Measurements from ENCODE around the gene CNIH1.
"Not testable (repeated sequence)": the region's sequence is repeated elsewhere in the genome, so short reads cannot be mapped to it uniquely, and the experiment has no call there.

Gene CNIH1

GRCh38 chr14:54446161-54446693 is 5.1 kb upstream of the CNIH1 start:
- no peak overlapping the region for H3K4me3 ChIP-seq (ENCODE audit: low read depth in 1 of 2, low read length in 2 of 2)
- peaks cover 6 to 16% of the 10 kb centered on the region in 2 donors for H3K4me1 ChIP-seq (ENCODE audit: control insufficient read depth in 1 of 2, insufficient read depth in 2 of 2, low read length in 2 of 2)
- no peaks in the 10 kb centered on the region for H3K9me3 ChIP-seq (ENCODE audit: control insufficient read depth in 1 of 2, low read length in 2 of 2)
- no peaks in the 10 kb centered on the region for H3K36me3 ChIP-seq (ENCODE audit: control insufficient read depth in 1 of 2, insufficient read depth in 2 of 2, low read length in 2 of 2)
- no peaks in the 10 kb centered on the region for H3K27me3 ChIP-seq (ENCODE audit: low read depth, low read length)
- peak overlapping the region; percentile 69 for H3K27ac ChIP-seq (ENCODE audit: low read length)

GRCh38 chr14:54444681-54445080 is 3.5 kb upstream of the CNIH1 start:
- no peaks in the 10 kb centered on the region for H3K36me3 ChIP-seq (ENCODE audit: control insufficient read depth in 1 of 2, insufficient read depth in 2 of 2, low read length in 2 of 2)
- no peak overlapping the region for H3K27ac ChIP-seq (ENCODE audit: low read length)
- H3K9me3 ChIP-seq (ENCODE audit: control insufficient read depth in 1 of 2, low read length in 2 of 2), result no peaks in the 10 kb centered on the region
- H3K27me3 ChIP-seq (ENCODE audit: low read depth, low read length), result no peaks in the 10 kb centered on the region
- H3K4me3 ChIP-seq (ENCODE audit: low read depth in 1 of 2, low read length in 2 of 2), result no peak overlapping the region
- peaks cover 11 to 23% of the 10 kb centered on the region in 2 donors for H3K4me1 ChIP-seq (ENCODE audit: control insufficient read depth in 1 of 2, insufficient read depth in 2 of 2, low read length in 2 of 2)

GRCh38 chr14:54443981-54444380 is 2.8 kb upstream of the CNIH1 start:
- Histone ChIP-seq H3K4me1 (ENCODE audit: control insufficient read depth in 1 of 2, insufficient read depth in 2 of 2, low read length in 2 of 2) (peaks cover 11 to 28% of the 10 kb centered on the region in 2 donors), H3K36me3 (ENCODE audit: control insufficient read depth in 1 of 2, insufficient read depth in 2 of 2, low read length in 2 of 2) (no peaks in the 10 kb centered on the region), H3K27ac (ENCODE audit: low read length) (no peak overlapping the region), H3K27me3 (ENCODE audit: low read depth, low read length) (no peaks in the 10 kb centered on the region), H3K9me3 (ENCODE audit: control insufficient read depth in 1 of 2, low read length in 2 of 2) (no peaks in the 10 kb centered on the region), H3K4me3 (ENCODE audit: low read depth in 1 of 2, low read length in 2 of 2) (no peak overlapping the region)

- H3K9me3 ChIP-seq (ENCODE audit: control insufficient read depth in 1 of 2, low read length in 2 of 2); H3K27me3 ChIP-seq (ENCODE audit: low read depth, low read length); H3K4me3 ChIP-seq (ENCODE audit: low read depth in 1 of 2, low read length in 2 of 2); H3K36me3 ChIP-seq (ENCODE audit: control insufficient read depth in 1 of 2, insufficient read depth in 2 of 2, low read length in 2 of 2); H3K27ac ChIP-seq (ENCODE audit: low read length): not testable (repeated sequence)
- peaks cover 11 to 30% of the 10 kb centered on the region in 2 donors for H3K4me1 ChIP-seq (ENCODE audit: control insufficient read depth in 1 of 2, insufficient read depth in 2 of 2, low read length in 2 of 2)
Measured at GRCh38 chr14:54442961-54443360, 1.8 kb upstream of the CNIH1 start.

- Histone ChIP-seq H3K4me3 (ENCODE audit: low read depth in 1 of 2, low read length in 2 of 2) (peak overlapping the region; percentile 73), H3K4me1 (ENCODE audit: control insufficient read depth in 1 of 2, insufficient read depth in 2 of 2, low read length in 2 of 2) (peaks cover 5 to 28% of the 10 kb centered on the region in 2 donors), H3K36me3 (ENCODE audit: control insufficient read depth in 1 of 2, insufficient read depth in 2 of 2, low read length in 2 of 2) (no peaks in the 10 kb centered on the region), H3K27me3 (ENCODE audit: low read depth, low read length) (no peaks in the 10 kb centered on the region), H3K27ac (ENCODE audit: low read length) (peak overlapping the region; percentile 84), H3K9me3 (ENCODE audit: control insufficient read depth in 1 of 2, low read length in 2 of 2) (no peaks in the 10 kb centered on the region)
Measured at GRCh38 chr14:54440476-54440872, 700 bp downstream of the CNIH1 start.

GRCh38 chr14:54440037-54440436 is 1.1 kb downstream of the CNIH1 start:
- Histone ChIP-seq H3K4me1 (ENCODE audit: control insufficient read depth in 1 of 2, insufficient read depth in 2 of 2, low read length in 2 of 2) (peaks cover 5 to 24% of the 10 kb centered on the region in 2 donors), H3K27me3 (ENCODE audit: low read depth, low read length) (no peaks in the 10 kb centered on the region), H3K9me3 (ENCODE audit: control insufficient read depth in 1 of 2, low read length in 2 of 2) (no peaks in the 10 kb centered on the region), H3K27ac (ENCODE audit: low read length) (peak overlapping the region; percentile 84), H3K36me3 (ENCODE audit: control insufficient read depth in 1 of 2, insufficient read depth in 2 of 2, low read length in 2 of 2) (no peaks in the 10 kb centered on the region), H3K4me3 (ENCODE audit: low read depth in 1 of 2, low read length in 2 of 2) (peak overlapping the region; percentile 73)

- Histone ChIP-seq H3K9me3 (ENCODE audit: control insufficient read depth in 1 of 2, low read length in 2 of 2) (no peaks in the 10 kb centered on the region), H3K4me1 (ENCODE audit: control insufficient read depth in 1 of 2, insufficient read depth in 2 of 2, low read length in 2 of 2) (peaks cover 5 to 27% of the 10 kb centered on the region in 2 donors), H3K4me3 (ENCODE audit: low read depth in 1 of 2, low read length in 2 of 2) (no peak overlapping the region), H3K36me3 (ENCODE audit: control insufficient read depth in 1 of 2, insufficient read depth in 2 of 2, low read length in 2 of 2) (no peaks in the 10 kb centered on the region), H3K27me3 (ENCODE audit: low read depth, low read length) (no peaks in the 10 kb centered on the region), H3K27ac (ENCODE audit: low read length) (no peak overlapping the region)
Measured at GRCh38 chr14:54438703-54439102, 2.5 kb downstream of the CNIH1 start.

GRCh38 chr14:54437954-54438353 is 3.2 kb downstream of the CNIH1 start:
- not testable (repeated sequence) for H3K4me3 ChIP-seq (ENCODE audit: low read depth in 1 of 2, low read length in 2 of 2); H3K36me3 ChIP-seq (ENCODE audit: control insufficient read depth in 1 of 2, insufficient read depth in 2 of 2, low read length in 2 of 2); H3K27me3 ChIP-seq (ENCODE audit: low read depth, low read length); H3K9me3 ChIP-seq (ENCODE audit: control insufficient read depth in 1 of 2, low read length in 2 of 2); H3K27ac ChIP-seq (ENCODE audit: low read length)
- peaks cover 5 to 30% of the 10 kb centered on the region in 2 donors for H3K4me1 ChIP-seq (ENCODE audit: control insufficient read depth in 1 of 2, insufficient read depth in 2 of 2, low read length in 2 of 2)

- Histone ChIP-seq H3K27ac (ENCODE audit: low read length) (no peak overlapping the region), H3K4me3 (ENCODE audit: low read depth in 1 of 2, low read length in 2 of 2) (no peak overlapping the region), H3K9me3 (ENCODE audit: control insufficient read depth in 1 of 2, low read length in 2 of 2) (no peaks in the 10 kb centered on the region), H3K4me1 (ENCODE audit: control insufficient read depth in 1 of 2, insufficient read depth in 2 of 2, low read length in 2 of 2) (peaks cover 5 to 30% of the 10 kb centered on the region in 2 donors), H3K36me3 (ENCODE audit: control insufficient read depth in 1 of 2, insufficient read depth in 2 of 2, low read length in 2 of 2) (peaks cover 0 to 2% of the 10 kb centered on the region in 2 donors), H3K27me3 (ENCODE audit: low read depth, low read length) (no peaks in the 10 kb centered on the region)
Measured at GRCh38 chr14:54435500-54435981, 5.6 kb downstream of the CNIH1 start.

- H3K9me3 ChIP-seq (ENCODE audit: control insufficient read depth in 1 of 2, low read length in 2 of 2), result no peaks in the 10 kb centered on the region
- H3K27me3 ChIP-seq (ENCODE audit: low read depth, low read length), result no peaks in the 10 kb centered on the region
- H3K27ac ChIP-seq (ENCODE audit: low read length), result no peak overlapping the region
- no peak overlapping the region for H3K4me3 ChIP-seq (ENCODE audit: low read depth in 1 of 2, low read length in 2 of 2)
- H3K36me3 ChIP-seq (ENCODE audit: control insufficient read depth in 1 of 2, insufficient read depth in 2 of 2, low read length in 2 of 2), result peaks cover 33 to 40% of the 10 kb centered on the region in 2 donors
- peaks cover 0 to 3% of the 10 kb centered on the region in 2 donors for H3K4me1 ChIP-seq (ENCODE audit: control insufficient read depth in 1 of 2, insufficient read depth in 2 of 2, low read length in 2 of 2)
Measured at GRCh38 chr14:54428527-54428926, 12.6 kb downstream of the CNIH1 start.

- no peak overlapping the region for H3K4me3 ChIP-seq (ENCODE audit: low read depth in 1 of 2, low read length in 2 of 2)
- no peaks in the 10 kb centered on the region for H3K4me1 ChIP-seq (ENCODE audit: control insufficient read depth in 1 of 2, insufficient read depth in 2 of 2, low read length in 2 of 2)
- no peaks in the 10 kb centered on the region for H3K27me3 ChIP-seq (ENCODE audit: low read depth, low read length)
- no peak overlapping the region for H3K27ac ChIP-seq (ENCODE audit: low read length)
- H3K36me3 ChIP-seq (ENCODE audit: control insufficient read depth in 1 of 2, insufficient read depth in 2 of 2, low read length in 2 of 2), result peaks cover 34 to 40% of the 10 kb centered on the region in 2 donors
- no peaks in the 10 kb centered on the region for H3K9me3 ChIP-seq (ENCODE audit: control insufficient read depth in 1 of 2, low read length in 2 of 2)
Measured at GRCh38 chr14:54427871-54428270, 13.3 kb downstream of the CNIH1 start.

All from muscle layer of duodenum (tissue), 2 donors.